ENCODE results near the gene DHRS13.

GRCh38 chr17:28895794-28896447, 7.0 kb downstream of the DHRS13 start:
- TF ChIP-seq POLR2A (IDR thresholded peaks at IDR 0.05) (no peak), CTCF (IDR thresholded peaks at IDR 0.05) (no peak), POLR2AphosphoS5 (IDR thresholded peaks at IDR 0.05) (no peak)
